ENCODE results near the gene PEX14. TPM values are rescaled to one million over a fixed set of nuclear protein-coding genes. Genes with fewer than 3 reads are reported as not detected.
"Not testable (repeated sequence)": the region's sequence is repeated elsewhere in the genome, so short reads cannot be mapped to it uniquely, and the experiment has no call there.

The PEX14 gene, protein sequence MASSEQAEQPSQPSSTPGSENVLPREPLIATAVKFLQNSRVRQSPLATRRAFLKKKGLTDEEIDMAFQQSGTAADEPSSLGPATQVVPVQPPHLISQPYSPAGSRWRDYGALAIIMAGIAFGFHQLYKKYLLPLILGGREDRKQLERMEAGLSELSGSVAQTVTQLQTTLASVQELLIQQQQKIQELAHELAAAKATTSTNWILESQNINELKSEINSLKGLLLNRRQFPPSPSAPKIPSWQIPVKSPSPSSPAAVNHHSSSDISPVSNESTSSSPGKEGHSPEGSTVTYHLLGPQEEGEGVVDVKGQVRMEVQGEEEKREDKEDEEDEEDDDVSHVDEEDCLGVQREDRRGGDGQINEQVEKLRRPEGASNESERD
- 10 to 100 TPM; 19.6 to 19.9 TPM for total RNA-seq

DNA sequence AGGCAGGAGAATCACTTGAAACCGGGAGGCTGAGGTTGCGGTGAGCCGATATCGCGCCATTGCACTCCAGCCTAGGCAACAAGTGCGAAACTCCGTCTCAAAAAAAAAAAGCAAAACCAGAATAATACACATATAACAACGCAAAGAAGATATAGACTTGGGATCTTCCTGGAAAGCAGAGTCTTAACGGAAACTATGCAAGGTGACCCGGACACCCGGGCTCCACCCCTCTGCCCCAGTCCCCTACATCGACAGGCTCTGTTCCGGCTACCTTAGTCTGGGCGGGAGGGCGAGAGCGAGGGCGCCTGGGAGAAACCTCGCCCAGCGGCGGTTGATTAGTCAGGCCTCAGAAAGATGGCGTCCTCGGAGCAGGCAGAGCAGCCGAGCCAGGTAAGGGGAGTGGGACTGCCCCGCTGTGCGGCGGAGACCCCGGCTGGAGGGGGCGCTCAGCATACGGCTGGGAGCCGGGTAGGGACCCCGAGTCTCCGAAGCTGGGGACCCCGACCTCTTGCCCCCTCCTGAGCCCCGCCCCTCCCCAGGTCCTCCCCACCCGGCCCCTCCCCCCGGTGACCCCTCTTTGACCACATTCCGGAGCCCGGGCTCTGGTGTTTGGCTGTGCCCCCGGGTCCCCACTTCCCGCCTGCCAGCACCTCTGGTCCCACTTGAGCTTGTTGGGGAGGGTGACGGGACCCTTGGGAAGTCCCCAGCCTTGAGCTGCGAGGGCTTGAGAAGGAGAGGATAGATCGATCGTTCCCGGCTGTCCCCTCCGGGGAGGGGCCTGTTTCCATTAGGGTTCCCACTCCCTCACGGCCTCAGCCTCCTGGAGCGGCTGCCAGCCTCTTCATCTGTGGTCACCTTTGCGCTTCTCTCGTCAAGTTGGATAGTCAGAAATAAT, at the start of gene PEX14:
Gene PEX14 (plus strand): TSS at position 338 of the 895 bp plus-strand sequence. CDS start 17 bp downstream, at position 355.
- POLR2A ChIA-PET = interaction anchor here (0.6 kb wide), 1 partner anchor 45 kb away, joined by 3 read pairs; no protein-coding TSS in a partner anchor
- CTCF ChIA-PET = interaction anchor here (0.5 to 1.2 kb wide), 3 partner anchors 19 to 467 kb away, joined by 3 to 4 read pairs (median 3); no protein-coding TSS in a partner anchor

DNA sequence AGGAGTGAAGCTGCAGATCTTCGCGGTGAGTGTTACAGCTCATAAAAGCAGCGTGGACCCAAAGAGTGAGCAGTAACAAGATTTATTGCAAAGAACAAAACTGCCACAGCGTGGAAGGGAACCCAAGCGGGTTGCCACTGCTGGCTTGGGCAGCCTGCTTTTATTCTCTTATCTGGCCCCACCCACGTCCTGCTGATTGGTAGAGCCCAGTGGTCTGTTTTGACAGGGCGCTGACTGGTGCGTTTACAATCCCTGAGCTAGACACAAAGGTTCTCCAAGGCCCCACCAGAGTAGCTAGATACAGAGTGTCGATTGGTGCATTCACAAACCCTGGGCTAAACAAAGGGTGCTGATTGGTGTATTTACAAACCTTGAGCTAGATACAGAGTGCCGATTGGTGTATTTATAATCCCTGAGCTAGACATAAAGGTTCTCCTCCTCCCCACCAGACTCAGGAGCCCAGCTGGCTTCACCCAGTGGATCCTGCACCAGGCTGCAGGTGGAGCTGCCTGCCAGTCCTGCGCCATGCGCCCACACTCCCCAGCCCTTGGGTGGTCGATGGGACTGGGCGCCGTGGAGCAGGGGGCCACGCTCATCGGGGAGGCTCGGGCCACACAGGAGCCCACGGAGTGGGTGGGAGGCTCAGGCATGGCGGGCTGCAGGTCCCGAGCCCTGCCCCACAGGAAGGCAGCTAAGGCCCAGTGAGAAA, 48.8 kb upstream of the PEX14 start:
- CTCF ChIA-PET = interaction anchor here (1.0 kb wide), 1 partner anchor 18 kb away, joined by 3 read pairs; no protein-coding TSS in a partner anchor
- POLR2A ChIA-PET = not testable (repeated sequence)

DNA sequence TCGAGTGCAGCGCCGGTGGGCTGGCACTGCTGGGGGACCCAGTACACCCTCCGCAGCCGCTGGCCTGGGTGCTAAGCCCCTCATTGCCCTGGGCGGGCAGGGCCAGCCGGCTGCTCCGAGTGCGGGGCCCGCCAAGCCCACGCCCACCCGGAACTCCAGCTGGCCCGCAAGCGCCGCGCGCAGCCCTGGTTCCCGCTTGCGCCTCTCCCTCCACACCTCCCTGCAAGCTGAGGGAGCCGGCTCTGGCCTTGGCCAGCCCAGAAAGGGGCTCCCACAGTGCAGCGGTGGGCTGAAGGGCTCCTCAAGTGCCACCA, 48.3 kb upstream of the PEX14 start:
- POLR2A ChIA-PET, CTCF ChIA-PET: not testable (repeated sequence)

DNA sequence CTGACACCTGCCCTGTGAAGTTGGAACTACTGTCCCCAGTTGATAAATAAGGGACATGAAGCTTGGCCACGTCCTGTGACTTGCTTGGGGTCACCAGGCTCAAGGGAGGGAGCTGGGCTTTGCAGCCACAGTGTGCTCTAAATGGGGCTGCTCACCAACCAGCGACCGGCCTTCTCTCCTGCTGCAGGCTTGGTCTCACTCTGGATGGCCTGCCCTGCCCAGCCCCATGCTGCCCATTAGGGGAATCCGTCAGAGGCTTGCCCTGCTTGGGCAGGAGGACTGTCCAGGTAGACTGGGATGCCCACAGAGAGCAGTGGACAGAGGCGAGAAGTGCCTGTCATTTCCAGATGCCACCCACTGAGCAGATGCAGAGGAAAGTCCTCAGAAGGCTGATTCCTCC, 45.8 kb upstream of the PEX14 start:
- ChIA-PET CTCF (interaction anchor here (0.6 to 3.9 kb wide), 6 partner anchors 8 to 478 kb away, joined by 3 to 27 read pairs (median 4); no protein-coding TSS in a partner anchor), POLR2A (no interaction called here)

DNA sequence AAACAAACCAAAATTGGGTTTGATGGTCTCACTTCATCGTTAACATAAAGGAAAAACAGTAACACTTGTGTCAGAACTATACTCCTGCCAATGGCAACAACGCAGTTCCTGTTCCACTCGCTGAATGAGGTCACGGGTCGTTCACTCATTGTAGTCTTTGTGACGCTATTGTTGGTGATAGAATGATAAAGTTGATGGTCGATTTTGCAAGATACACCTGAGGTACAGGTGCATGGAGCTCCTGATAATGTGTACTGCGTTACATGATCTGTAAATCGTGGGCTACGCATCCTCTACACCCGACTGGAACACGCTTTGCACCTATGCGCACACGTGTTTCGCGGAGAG, 44.9 kb upstream of the PEX14 start:
- POLR2A ChIA-PET = interaction anchor here (0.6 to 1.1 kb wide), 4 partner anchors 30 to 516 kb away, joined by 3 to 4 read pairs (median 3); no protein-coding TSS in a partner anchor
- CTCF ChIA-PET = interaction anchor here (0.5 to 3.9 kb wide), 11 partner anchors 15 to 519 kb away, joined by 3 to 27 read pairs (median 4); no protein-coding TSS in a partner anchor

DNA sequence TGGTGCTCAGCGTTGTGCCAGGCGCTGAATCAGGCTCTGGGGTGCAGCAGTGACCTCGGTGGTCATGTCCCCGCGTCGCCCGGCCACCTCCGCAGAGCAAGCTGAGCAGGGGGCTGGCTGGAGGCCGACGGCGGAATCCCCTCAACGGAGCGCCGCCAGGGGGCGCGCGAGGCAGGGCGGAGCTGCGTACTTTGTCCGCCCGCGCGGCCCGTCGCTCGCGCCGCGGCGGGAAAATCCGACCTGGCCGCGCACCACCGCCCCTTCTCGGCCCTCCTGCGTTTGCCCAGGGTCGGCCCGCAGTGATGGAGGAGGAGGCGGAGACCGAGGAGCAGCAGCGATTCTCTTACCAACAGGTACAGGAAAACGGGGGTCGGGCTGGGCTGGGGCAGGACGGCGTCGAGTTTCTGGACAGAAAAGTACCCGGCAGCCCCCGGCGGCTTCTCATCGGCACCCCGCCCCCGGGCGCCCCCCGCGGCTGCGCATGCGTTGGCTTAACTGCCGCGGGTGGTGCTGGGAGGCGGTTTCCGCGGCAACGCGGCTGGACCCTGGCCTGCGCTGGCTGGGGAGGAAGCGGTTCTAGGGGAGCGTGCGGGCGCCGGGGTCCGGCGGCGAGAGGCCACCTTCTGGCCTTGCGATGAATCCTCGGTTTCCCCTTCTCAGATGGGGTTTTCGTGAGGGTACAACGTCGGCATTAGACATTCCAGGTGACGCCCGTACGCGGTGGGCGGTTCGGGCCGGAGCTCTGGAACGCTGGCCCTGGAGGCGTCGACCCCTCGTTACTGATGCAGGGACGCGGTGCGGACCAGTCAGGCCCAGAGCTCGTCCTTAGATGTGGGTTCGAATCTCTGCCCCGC, 44.3 kb upstream of the PEX14 start, which contains the start of gene CENPS:
Gene CENPS (plus strand): TSS at position 218 of the 854 bp plus-strand sequence. CDS start 85 bp downstream, at position 303.
- ChIA-PET POLR2A (interaction anchor here (0.5 to 1.1 kb wide), 4 partner anchors 31 to 775 kb away, joined by 3 to 4 read pairs (median 3); no protein-coding TSS in a partner anchor), CTCF (interaction anchor here (0.8 to 3.9 kb wide), 17 partner anchors 14 to 553 kb away, joined by 3 to 27 read pairs (median 3); partner anchors contain the start of genes PGD and UBE4B)

DNA sequence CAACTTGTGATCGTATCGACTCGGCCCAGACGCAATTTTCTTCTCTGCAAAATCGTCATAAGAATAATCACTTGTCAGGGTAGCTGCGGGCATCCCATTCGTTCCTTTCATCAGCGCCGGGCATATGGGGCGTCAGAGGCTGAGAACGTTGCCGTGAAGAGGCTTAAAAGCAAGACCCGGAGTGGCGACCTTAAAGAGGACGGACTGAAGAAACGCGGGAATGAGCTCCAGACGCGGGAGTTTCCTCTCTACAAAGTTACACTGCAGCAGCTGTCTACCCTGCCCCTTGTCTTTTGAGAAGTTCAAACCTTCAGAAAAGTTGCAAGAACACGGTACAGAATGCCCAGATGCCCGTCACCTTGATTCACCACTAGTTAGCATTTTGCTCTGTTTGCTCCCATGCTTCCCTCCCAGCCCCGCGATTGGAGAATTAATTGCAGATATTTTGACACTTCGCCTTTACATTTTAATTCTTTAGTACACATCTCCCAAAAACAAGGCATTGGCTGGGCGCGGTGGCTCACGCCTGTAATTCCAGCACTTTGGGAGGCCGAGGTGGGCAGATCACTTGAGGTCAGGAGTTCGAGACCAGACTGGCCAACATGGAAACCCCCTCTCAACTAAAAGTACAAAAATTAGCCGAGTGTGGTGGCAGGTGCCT, 43.5 kb upstream of the PEX14 start:
- CTCF ChIA-PET = interaction anchor here (0.8 to 3.9 kb wide), 13 partner anchors 11 to 554 kb away, joined by 3 to 27 read pairs (median 3); partner anchors contain the start of genes PGD and UBE4B
- POLR2A ChIA-PET = no interaction called here

DNA sequence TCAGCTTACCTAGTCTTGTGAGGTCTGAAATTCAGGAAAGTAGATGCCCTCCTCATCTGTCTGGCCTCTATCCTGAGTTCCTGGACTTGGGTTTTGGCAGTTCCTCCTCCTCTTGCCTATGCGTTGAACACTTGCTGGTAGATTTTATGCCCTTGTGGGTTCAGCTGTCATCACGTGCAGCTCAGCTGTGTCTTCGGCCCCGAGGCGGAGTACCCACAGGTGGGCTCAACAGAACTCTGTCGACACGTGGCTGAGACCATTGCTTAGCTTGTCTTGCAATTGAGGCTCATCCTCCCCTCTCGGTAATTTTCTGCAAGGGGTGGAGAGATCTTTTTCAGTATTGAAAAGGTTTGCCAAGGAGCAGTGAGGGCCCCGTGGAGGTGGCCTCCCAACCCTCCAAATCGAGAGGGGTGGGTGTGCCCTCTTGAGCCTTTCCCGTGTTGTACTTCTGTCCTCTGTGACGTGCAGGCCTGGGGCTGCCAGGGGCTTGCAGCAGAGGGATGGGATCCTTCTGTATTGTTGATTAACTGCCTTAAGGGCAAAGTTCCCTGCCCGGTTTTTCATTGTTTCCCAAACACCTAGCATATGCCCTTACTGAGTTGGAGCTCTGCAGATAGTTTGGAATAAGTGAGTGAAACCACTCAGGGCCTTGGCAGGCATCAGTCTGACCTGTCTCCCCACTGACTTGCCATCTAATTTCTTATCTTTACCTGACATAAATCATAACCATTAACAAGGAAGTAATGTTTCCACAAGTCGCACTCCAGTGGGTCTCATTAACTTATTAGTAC, 41.6 kb upstream of the PEX14 start:
- ChIA-PET POLR2A (no interaction called here), CTCF (interaction anchor here (0.6 to 1.8 kb wide), 2 partner anchors 23 to 61 kb away, joined by 3 to 11 read pairs; no protein-coding TSS in a partner anchor)

DNA sequence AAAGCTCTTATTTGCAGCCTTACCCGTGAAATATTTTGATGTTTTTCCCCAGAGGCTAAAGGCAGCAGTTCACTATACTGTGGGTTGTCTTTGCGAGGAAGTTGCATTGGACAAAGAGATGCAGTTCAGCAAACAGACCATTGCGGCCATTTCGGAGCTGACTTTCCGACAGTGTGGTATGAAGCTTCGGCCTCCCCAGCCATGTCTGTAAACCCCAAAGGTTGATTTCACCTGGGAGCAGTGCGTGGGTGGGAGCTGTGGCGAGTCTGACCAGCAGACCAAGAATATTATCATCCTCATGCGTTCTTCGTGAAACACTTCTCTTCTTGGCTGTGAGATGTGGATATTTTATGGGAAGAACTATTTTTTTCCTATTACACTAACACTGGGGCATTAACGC, 41.0 kb upstream of the PEX14 start:
- CTCF ChIA-PET = interaction anchor here (1.8 kb wide), 1 partner anchor 61 kb away, joined by 11 read pairs; no protein-coding TSS in a partner anchor
- POLR2A ChIA-PET = no interaction called here

DNA sequence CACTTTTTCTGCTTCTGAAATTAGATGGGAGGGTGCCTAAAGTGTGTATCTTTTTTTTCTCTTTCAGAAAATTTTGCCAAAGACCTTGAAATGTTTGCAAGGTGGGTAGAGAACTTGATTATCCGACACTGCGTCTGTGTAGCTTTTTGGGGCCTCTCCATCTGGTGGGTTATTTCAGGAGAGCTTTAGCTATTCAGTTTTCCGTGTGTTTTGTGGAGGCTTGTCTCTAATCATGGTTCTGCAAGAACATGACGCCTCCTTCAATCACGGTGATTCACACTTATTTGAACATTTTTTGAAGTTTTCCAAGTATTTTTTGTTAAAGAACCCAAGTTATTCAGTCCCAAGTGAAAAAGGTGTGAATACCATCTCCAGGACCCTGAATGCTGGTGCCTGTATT, 40.2 kb upstream of the PEX14 start:
- ChIA-PET POLR2A (no interaction called here), CTCF (interaction anchor here (1.8 kb wide), 1 partner anchor 60 kb away, joined by 11 read pairs; no protein-coding TSS in a partner anchor)

DNA sequence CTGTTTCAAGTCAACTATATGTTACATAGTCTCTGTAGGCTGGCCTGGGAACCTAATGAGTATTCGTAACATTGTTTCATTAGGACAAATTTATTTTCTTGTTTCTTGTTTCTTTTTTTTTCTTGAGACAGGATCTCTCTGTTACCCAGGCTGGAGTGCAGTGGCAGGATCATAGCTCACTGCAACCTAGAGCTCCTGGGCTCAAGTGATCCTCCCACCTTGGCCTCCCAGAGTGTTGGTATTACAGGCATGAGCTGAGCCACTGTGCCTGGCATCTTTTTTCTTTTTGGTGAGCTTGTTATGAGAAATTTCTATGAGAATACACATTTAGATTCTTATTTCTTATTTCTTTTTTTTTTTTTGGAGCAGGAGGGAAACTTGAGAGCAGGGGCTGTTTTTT, 37.7 kb upstream of the PEX14 start:
- POLR2A ChIA-PET = interaction anchor here (0.6 to 0.7 kb wide), 2 partner anchors 623 to 1503 kb away, joined by 3 to 4 read pairs; partner anchors contain the start of gene SRM
- CTCF ChIA-PET = interaction anchor here (0.6 to 0.7 kb wide), 3 partner anchors 8 to 449 kb away, joined by 3 to 4 read pairs (median 4); no protein-coding TSS in a partner anchor

DNA sequence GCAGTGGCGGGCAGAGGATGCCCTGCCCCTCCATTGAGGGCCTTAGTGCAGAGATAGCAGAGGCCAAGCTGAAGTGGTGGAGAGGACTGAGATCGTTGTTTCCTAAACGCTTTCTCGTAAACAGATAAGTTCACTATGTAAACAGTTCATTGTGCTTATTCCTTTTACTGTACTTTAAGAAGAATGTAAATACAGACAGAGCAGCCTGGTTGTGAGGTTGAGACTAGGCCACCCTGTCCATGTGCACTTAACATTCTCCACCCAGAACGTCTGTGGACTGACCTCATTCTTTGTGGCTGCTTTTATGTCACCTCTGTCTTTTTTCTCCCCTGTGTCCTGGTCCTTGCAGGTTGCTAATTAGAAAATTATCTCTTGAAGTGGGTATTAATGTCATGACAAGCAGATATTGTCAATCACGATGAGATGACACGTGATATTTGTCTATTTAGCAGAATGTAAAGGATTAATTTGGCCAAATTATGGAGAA, 36.0 kb upstream of the PEX14 start:
- CTCF ChIA-PET = no interaction called here
- POLR2A ChIA-PET = no interaction called here

DNA sequence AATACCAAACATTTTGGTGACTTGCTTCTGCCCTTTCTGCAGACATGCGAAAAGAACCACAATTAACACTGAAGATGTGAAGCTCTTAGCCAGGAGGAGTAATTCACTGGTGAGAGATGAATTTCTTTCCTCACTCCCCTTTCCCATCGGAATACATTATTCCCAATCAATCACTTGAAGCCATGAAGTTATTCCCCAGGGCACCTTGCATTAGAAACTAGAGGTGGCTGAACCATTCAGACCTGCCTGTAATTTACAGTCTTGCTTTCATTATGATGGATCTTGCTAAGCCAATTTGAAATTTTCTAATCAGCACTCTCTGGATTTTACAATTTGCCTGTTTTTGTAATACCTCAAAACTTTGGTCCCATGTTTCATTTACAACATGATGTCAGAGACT, 34.4 kb upstream of the PEX14 start:
- ChIA-PET POLR2A (no interaction called here), CTCF (no interaction called here)

DNA sequence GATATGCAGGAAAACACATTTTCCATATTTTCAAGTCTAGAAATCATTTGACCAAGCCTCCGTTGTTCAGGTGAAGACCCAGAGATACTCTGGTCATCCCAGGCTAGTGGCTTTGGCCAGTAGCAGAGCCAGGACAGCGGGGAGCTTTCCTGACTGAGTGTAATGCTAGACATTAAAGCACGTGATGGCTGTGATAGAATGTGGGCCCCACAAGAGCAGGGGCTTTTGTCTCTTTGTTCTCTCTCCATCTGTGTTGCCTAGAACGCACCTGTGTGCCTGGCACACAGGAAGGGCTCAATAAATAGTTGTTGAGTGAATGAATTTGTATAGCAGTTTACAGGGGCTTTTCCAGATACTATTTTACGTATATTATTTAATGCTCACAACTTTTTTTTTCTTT, 34.0 kb upstream of the PEX14 start:
- ChIA-PET POLR2A (no interaction called here), CTCF (no interaction called here)

DNA sequence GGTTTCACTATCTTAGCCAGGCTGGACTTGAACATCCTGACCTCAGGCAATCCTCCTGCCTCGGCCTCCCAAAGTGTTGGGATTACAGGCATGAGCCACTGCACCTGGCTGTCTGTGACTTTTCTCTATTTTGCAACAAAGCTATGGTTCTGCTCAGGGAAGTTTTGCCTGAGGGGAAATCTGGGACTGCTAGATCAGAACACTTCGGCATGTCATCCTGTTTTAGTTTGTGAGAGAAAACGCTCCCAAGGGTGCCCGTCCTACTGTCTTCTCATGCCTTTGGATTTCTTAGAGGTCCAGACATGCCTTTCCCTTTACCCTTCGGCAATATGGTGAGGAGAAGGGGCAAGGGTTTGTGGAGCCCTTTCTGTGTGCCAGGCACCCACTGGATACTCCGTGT, 30.5 kb upstream of the PEX14 start:
- POLR2A ChIA-PET = no interaction called here
- CTCF ChIA-PET = interaction anchor here (0.8 to 1.4 kb wide), 2 partner anchors 14 to 19 kb away, joined by 3 read pairs; partner anchors contain the start of gene CENPS

DNA sequence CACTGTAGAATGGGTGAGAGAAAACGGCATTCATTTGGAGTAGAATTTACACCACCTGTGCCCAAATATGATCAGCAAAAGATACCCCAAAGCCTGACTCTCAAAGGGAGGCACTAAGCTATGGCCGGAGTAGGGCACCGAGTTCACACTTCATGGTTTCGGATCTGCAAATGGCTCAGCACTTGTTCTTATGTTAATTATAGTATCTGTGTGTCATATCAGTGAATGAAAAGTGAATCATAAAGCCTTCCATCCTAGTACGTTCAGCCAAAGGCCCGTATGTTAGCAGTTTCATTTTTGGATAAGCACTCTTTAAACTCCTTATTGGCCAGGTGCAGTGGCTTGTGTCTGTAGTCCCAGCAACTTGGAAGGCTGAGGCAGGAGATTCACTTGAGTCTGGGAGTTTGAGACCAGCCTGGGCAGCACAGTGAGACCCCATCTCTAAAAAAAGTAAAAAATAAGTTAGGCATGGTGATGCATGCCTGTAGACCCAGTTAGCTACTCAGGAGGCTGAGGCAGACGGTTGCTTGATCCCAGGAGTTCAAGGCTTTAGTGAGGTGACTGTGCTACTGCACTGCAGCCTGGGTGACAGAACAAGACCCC, 29.9 kb upstream of the PEX14 start:
- POLR2A ChIA-PET = no interaction called here
- CTCF ChIA-PET = interaction anchor here (0.8 to 1.4 kb wide), 2 partner anchors 15 to 19 kb away, joined by 3 read pairs; partner anchors contain the start of gene CENPS

Measured in activated CD8-positive, alpha-beta memory T cell treated with anti-CD3 and anti-CD28 coated beads for 36 hours (primary cell).